Heart left ventricle (tissue), 13 donors: ENCODE data around the gene CHST11.

ENCODE experiments used
- POLR2A ChIP-seq, 2 donors: fragments of 450-650 bp; IDR thresholded peaks; one replicate each; pipeline ENCODE4 v1.6.1; 2017; ENCODE audit warnings: antibody characterized with exemption in 2 of 2, mild to moderate bottlenecking in 2 of 2, moderate library complexity in 2 of 2
- TF ChIP-seq, protein P1 (sequence below), 12 donors: fragments of 200-600 bp; sonication (generic) in 4 of 12; IDR thresholded peaks; one replicate each; pipeline versions ENCODE4 v1.5.0 to v1.8.0; 2018 to 2022; ENCODE audit warnings: antibody characterized with exemption in 12 of 12, mild to moderate bottlenecking in 5 of 12
- donor health status: ischemic (EF 13 %, LVEDD 7.1; RV severe dilation, severe dysfunction).
- donor health status: DM: no; HTN: yes; CAD: no.
- donor health status: DM: no; HTN: no; CAD: no.
- donor health status: ischemic (EF 25% LVEDD 6.9; RV normal size, moderate dysfunction).
- donor health status: ischemic (EF 25% LVEDD 5.7; RV mildly dilated, moderate dysfunction).
- donor health status: ischemic (EF 35%, LVEDD 5.7; RV mildly dilated, moderate dysfunction).
- donor health status: nonischemic (EF 11% LVEDD 7.7; RV severe dilation, severe dysfunction).
- donor health status: DM: yes; HTN: yes; CAD: no.
- donor health status: PGD.
- donor health status: ischemic (EF 29% LVEDD 5.4; RV normal size, mild dysfunction).
- donor health status: nonischemic (EF 23%, LVEDD 6.1; RV moderate dilation, normal function).

DNA sequence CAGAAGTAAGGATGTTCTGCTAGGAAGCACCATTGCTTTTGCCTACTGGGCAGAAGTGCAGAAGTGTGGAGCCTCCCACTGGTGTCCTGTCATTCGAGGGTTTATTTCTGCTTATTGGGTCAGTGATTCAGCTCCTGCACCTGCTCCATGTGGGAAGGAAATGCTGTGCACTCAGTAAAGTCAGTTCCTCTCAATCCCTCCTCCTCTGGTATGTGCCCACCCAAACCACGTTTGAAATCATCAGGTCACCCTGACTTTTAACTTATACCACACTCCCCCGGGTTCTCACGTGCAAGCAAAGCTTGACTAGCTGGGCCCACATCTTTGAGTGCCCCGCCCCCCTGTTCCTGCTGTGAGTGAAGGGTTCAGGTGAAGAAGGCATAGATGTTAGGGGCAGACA lies 223.7 kb downstream of the CHST11 start:
- TF ChIP-seq, protein P1, sequence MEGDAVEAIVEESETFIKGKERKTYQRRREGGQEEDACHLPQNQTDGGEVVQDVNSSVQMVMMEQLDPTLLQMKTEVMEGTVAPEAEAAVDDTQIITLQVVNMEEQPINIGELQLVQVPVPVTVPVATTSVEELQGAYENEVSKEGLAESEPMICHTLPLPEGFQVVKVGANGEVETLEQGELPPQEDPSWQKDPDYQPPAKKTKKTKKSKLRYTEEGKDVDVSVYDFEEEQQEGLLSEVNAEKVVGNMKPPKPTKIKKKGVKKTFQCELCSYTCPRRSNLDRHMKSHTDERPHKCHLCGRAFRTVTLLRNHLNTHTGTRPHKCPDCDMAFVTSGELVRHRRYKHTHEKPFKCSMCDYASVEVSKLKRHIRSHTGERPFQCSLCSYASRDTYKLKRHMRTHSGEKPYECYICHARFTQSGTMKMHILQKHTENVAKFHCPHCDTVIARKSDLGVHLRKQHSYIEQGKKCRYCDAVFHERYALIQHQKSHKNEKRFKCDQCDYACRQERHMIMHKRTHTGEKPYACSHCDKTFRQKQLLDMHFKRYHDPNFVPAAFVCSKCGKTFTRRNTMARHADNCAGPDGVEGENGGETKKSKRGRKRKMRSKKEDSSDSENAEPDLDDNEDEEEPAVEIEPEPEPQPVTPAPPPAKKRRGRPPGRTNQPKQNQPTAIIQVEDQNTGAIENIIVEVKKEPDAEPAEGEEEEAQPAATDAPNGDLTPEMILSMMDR (IDR thresholded peaks at IDR 0.05): no peak
- no peak for TF ChIP-seq POLR2A (IDR thresholded peaks at IDR 0.05)
